AG04450 (cell line): ENCODE results near the gene MSL3. TPM values are rescaled to one million over a fixed set of nuclear protein-coding genes. Genes with fewer than 3 reads are reported as not detected.

Source experiments
- CTCF ChIA-PET: fragments of 300-600, 350-600 bp; formaldehyde crosslinking; extraction: SDS; loops from one replicate; lab custom pipeline; 2022; ENCODE audit warnings: antibody characterized with exemption, inconsistent platforms; lab: Charles Lee
- POLR2A ChIA-PET: fragments of 350-600 bp; formaldehyde crosslinking; extraction: SDS; loops from one replicate; lab custom pipeline; 2021; ENCODE audit warnings: antibody characterized with exemption, inconsistent platforms; lab: Yijun Ruan, JAX
- DNase-seq: peaks from one replicate; pipeline ENCODE4 v3.0.0-alpha.2; 2011; ENCODE audit warnings: low read depth, low spot score
- H3K27ac ChIP-seq: one replicate; pipeline ENCODE4 v1.5.1; 2012; ENCODE audit warnings: low read depth, low read length, control low read depth
- H3K27me3 ChIP-seq: one replicate; pipeline ENCODE4 v1.6.0; 2012; ENCODE audit warnings: low read length; ENCODE audit not compliant: control insufficient read depth, insufficient read depth
- H3K4me3 ChIP-seq: 2 replicates; pipeline ENCODE4 v1.5.1; 2011; ENCODE audit warnings: mild to moderate bottlenecking, low read depth, low read length, control low read depth
- H3K9me3 ChIP-seq: 2 replicates; pipeline ENCODE4 v1.5.1; 2012; ENCODE audit warnings: low read length; ENCODE audit not compliant: control insufficient read depth, insufficient read depth
- polyA plus RNA-seq: library from polyadenylated mRNA; depleted of rRNA; stranded (reverse); fragments of >200 nt; gene quantifications from 2 replicates; pipeline ENCODE4 v1.2.3, GENCODE V29; 2011
- TF ChIP-seq, protein P1 (sequence below): IDR thresholded peaks from 2 replicates; pipeline ENCODE4 v1.5.1; 2011; ENCODE audit warnings: low read depth, low read length, control low read depth, inconsistent platforms

The MSL3 gene
- polyA plus RNA-seq, 1 experiment = 32.4 TPM

DNA sequence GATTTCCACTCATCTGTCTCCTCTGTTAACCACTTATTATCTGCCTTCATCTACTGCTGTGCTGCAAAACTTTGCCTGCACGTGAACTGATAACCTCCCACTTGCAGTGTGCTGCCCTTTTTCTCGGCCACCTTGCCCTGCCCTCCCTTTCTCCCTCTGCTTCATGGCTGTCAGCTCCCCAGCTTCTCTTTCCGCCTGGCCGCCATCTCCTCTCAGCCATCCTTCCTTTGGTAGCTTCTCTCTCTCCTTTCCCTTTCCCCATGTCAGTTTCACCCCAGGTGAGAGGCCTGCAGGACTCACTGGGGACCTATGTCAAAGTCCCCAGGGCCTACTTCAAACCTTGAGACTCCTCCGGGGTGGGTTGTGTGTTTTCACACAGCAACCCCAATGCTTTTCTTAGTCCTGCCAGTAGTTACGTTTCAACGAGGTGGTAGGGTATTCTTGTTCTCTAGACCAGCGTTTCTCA lies 6.6 kb downstream of the MSL3 start:
- ChIA-PET POLR2A (no interaction called here), CTCF (interaction anchor here (1.0 kb wide), 1 partner anchor 41 kb away, joined by 3 read pairs; no protein-coding TSS in a partner anchor)
- Histone ChIP-seq H3K4me3 (no peak overlapping the region), H3K27me3 (no peaks in the 10 kb centered on the region), H3K9me3 (no peaks in the 10 kb centered on the region), H3K27ac (no peak overlapping the region)
- no peak for DNase-seq
- TF ChIP-seq, protein P1, sequence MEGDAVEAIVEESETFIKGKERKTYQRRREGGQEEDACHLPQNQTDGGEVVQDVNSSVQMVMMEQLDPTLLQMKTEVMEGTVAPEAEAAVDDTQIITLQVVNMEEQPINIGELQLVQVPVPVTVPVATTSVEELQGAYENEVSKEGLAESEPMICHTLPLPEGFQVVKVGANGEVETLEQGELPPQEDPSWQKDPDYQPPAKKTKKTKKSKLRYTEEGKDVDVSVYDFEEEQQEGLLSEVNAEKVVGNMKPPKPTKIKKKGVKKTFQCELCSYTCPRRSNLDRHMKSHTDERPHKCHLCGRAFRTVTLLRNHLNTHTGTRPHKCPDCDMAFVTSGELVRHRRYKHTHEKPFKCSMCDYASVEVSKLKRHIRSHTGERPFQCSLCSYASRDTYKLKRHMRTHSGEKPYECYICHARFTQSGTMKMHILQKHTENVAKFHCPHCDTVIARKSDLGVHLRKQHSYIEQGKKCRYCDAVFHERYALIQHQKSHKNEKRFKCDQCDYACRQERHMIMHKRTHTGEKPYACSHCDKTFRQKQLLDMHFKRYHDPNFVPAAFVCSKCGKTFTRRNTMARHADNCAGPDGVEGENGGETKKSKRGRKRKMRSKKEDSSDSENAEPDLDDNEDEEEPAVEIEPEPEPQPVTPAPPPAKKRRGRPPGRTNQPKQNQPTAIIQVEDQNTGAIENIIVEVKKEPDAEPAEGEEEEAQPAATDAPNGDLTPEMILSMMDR = no peak

DNA sequence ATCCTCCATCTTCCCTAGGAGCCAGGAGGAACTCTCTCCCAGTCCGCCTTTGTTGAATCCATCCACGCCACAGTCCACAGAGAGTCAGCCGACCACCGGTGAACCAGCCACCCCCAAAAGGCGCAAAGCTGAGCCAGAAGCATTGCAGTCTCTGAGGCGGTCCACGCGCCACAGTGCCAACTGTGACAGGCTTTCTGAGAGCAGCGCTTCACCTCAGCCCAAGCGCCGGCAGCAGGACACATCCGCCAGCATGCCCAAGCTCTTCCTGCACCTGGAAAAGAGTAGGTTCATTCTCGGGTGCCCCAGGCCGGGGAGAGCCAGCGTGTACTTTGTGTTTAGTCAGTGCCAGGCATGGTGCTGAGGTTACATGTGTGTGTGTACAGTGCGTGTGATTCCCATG lies 7.4 kb downstream of the MSL3 start:
- ChIA-PET CTCF (no interaction called here), POLR2A (no interaction called here)
- TF ChIP-seq, protein P1 = no peak
- Histone ChIP-seq H3K4me3 (no peak overlapping the region), H3K27ac (no peak overlapping the region), H3K9me3 (no peaks in the 10 kb centered on the region), H3K27me3 (no peaks in the 10 kb centered on the region)
- DNase-seq = no peak

DNA sequence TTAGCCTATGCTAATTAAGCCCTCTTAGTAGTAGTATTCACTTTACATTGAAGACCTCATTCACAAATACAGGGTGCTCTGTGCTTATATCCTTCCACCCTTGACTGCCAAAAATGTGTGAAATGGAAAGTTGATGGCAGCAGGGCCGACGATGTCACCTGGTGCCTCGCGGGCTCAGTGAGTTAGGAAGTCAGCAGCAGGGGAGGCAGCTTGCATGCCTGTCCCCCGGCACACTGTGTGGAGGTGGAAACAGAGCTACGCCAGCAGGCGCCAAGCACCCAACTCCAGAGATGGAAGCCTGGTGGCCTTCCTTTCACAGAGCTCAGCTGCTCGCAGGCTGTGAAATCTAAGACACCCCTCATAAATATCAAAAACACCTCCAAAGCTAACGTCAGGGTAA lies 8.4 kb downstream of the MSL3 start:
- Histone ChIP-seq H3K27me3 (no peaks in the 10 kb centered on the region), H3K4me3 (no peak overlapping the region), H3K27ac (no peak overlapping the region), H3K9me3 (no peaks in the 10 kb centered on the region)
- DNase-seq = no peak
- POLR2A ChIA-PET = no interaction called here
- TF ChIP-seq, protein P1 = no peak
- CTCF ChIA-PET = interaction anchor here (0.7 to 0.9 kb wide), 2 partner anchors 8 to 33 kb away, joined by 3 read pairs; partner anchors contain the start of gene MSL3

DNA sequence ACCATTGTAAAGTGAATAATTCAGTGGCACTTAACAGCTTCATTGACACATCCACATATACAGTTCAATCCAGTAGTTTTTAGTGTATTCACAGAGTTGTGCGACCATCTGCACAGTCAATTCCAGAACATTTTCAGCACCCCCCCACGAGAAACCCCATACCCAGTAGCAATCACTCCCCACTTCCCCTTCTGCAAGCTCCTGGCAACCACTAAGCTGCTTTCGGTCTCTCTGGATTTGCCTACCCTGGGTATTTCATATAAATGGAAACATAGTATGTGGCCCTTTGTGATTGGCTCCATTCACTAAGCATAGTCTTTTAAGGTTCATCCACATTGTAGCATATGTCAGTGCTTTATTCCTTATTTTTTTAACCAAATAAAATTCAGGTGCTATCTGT lies 10.0 kb downstream of the MSL3 start:
- Histone ChIP-seq H3K9me3 (no peaks in the 10 kb centered on the region), H3K27ac (no peak overlapping the region), H3K4me3 (no peak overlapping the region), H3K27me3 (no peaks in the 10 kb centered on the region)
- ChIA-PET POLR2A (no interaction called here), CTCF (interaction anchor here (1.4 kb wide), 1 partner anchor 236 kb away, joined by 3 read pairs; no protein-coding TSS in a partner anchor)
- TF ChIP-seq, protein P1 = no peak
- no peak for DNase-seq

DNA sequence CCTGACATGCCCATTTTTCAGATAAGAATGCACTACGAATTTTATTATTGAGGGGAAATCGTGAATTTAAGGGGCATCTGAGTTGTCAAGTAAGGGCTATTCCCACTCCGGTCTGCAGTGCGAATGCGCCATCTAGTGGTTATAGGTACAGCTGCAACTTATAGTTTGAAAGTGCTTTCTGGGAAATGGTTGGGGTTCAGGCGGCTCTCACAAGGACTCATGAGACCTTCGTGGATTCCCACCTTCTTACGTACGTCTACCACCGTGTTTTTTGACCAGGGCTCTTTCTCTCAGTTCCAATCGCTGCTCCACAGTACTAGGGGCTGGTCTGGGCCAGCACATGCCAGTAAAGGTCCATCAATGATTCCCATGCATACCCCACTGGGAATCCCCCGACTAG lies 12.3 kb downstream of the MSL3 start:
- ChIA-PET CTCF (interaction anchor here (0.5 to 2.7 kb wide), 7 partner anchors 9 to 617 kb away, joined by 3 to 13 read pairs (median 3); no protein-coding TSS in a partner anchor), POLR2A (no interaction called here)
- H3K9me3 ChIP-seq = no peaks in the 10 kb centered on the region
- H3K27me3 ChIP-seq = no peaks in the 10 kb centered on the region
- no peak overlapping the region for H3K4me3 ChIP-seq
- TF ChIP-seq, protein P1 = peak; percentile 78
- no peak overlapping the region for H3K27ac ChIP-seq
- DNase-seq = no peak
